ENCODE measurements around the gene PANK4.
A peak's percentile ranks its signal among the peaks of the same experiment; 100 is the strongest.
"Not testable (repeated sequence)": the region's sequence is repeated elsewhere in the genome, so short reads cannot be mapped to it uniquely, and the experiment has no call there.

PANK4 gene

GRCh38 chr1:2554621-2555387 is 28.4 kb upstream of the PANK4 start:
- in situ Hi-C loops (cut with HindIII; ENCODE audit: low sequenced_read_pairs): no loop called here
- no peak overlapping the region for H3K4me3 ChIP-seq (ENCODE audit: low read depth, low read length)
- TF ChIP-seq CTCF (IDR thresholded peaks at IDR 0.05; ENCODE audit: low read depth, low read length, missing control alignments): peak; percentile 39
- no peak for DNase-seq (ENCODE audit: low read depth)

GRCh38 chr1:2553871-2554620 is 27.6 kb upstream of the PANK4 start:
- H3K4me3 ChIP-seq (ENCODE audit: low read depth, low read length): no peak overlapping the region
- DNase-seq (ENCODE audit: low read depth): no peak
- TF ChIP-seq CTCF (IDR thresholded peaks at IDR 0.05; ENCODE audit: low read depth, low read length, missing control alignments): no peak
- in situ Hi-C loops (cut with HindIII; ENCODE audit: low sequenced_read_pairs): no loop called here

- in situ Hi-C loops (cut with HindIII; ENCODE audit: low sequenced_read_pairs); DNase-seq (ENCODE audit: low read depth); H3K4me3 ChIP-seq (ENCODE audit: low read depth, low read length): not testable (repeated sequence)
These were observed 26.7 kb upstream of the PANK4 start for GRCh38 chr1:2553076-2553475.

GRCh38 chr1:2552189-2552588 is 25.8 kb upstream of the PANK4 start:
- no peak overlapping the region for H3K4me3 ChIP-seq (ENCODE audit: low read depth, low read length)
- in situ Hi-C loops (cut with HindIII; ENCODE audit: low sequenced_read_pairs): no loop called here
- no peak for TF ChIP-seq CTCF (IDR thresholded peaks at IDR 0.05; ENCODE audit: low read depth, low read length, missing control alignments)
- no peak for DNase-seq (ENCODE audit: low read depth)

- H3K4me3 ChIP-seq (ENCODE audit: low read depth, low read length); in situ Hi-C loops (cut with HindIII; ENCODE audit: low sequenced_read_pairs); DNase-seq (ENCODE audit: low read depth): not testable (repeated sequence)
These were observed 25.1 kb upstream of the PANK4 start for GRCh38 chr1:2551544-2551943.

GRCh38 chr1:2550309-2550861 is 24.0 kb upstream of the PANK4 start:
- H3K4me3 ChIP-seq (ENCODE audit: low read depth, low read length); DNase-seq (ENCODE audit: low read depth); in situ Hi-C loops (cut with HindIII; ENCODE audit: low sequenced_read_pairs): not testable (repeated sequence)

- DNase-seq (ENCODE audit: low read depth); H3K4me3 ChIP-seq (ENCODE audit: low read depth, low read length); in situ Hi-C loops (cut with HindIII; ENCODE audit: low sequenced_read_pairs): not testable (repeated sequence)
These were observed 23.1 kb upstream of the PANK4 start for GRCh38 chr1:2549367-2550029.

GRCh38 chr1:2548068-2548589 is 21.7 kb upstream of the PANK4 start:
- in situ Hi-C loops (cut with HindIII; ENCODE audit: low sequenced_read_pairs): no loop called here
- no peak for DNase-seq (ENCODE audit: low read depth)
- no peak overlapping the region for H3K4me3 ChIP-seq (ENCODE audit: low read depth, low read length)
- peak; percentile 95 for TF ChIP-seq CTCF (IDR thresholded peaks at IDR 0.05; ENCODE audit: low read depth, low read length, missing control alignments)
